IMR-90 (cell line): ENCODE data around the gene SERF2. TPM values are rescaled to one million over a fixed set of nuclear protein-coding genes. Genes with fewer than 3 reads are reported as not detected.
A peak's percentile ranks its signal among the peaks of the same experiment; 100 is the strongest.
"Not testable (repeated sequence)": the region's sequence is repeated elsewhere in the genome, so short reads cannot be mapped to it uniquely, and the experiment has no call there.

Experiments
- ATAC-seq: fragments of 200-7000 bp; cut with Tn5 transposase; 2 replicates; pipeline ENCODE4 v1.9.1; 2020; ENCODE audit warnings: low read depth, mild to moderate bottlenecking, moderate library complexity
- BruUV-seq: library from RNA; stranded (reverse); fragments of 400-500 nt; replicated peaks from 2 replicates; lab custom pipeline; 2021; lab: Mats Ljungman, UMichigan
- CTCF ChIA-PET: fragments of 300-600 bp; formaldehyde crosslinking; extraction: SDS; loops from one replicate; lab custom pipeline; 2021; ENCODE audit warnings: antibody characterized with exemption; lab: Yijun Ruan, JAX
- POLR2A ChIA-PET: fragments of 300-600 bp; sonication (Branson Sonifier 250); formaldehyde crosslinking; loops from one replicate; lab custom pipeline; 2022; ENCODE audit warnings: antibody characterized with exemption; ENCODE audit not compliant: unreplicated experiment; lab: Charles Lee
- DNase-seq: peaks from one replicate; pipeline ENCODE4 v3.0.0; 2013
- H2AFZ ChIP-seq: replicated peaks from 2 replicates; pipeline ENCODE3; 2013; ENCODE audit warnings: low read length, mild to moderate bottlenecking; ENCODE audit not compliant: poor library complexity
- H2AK5ac ChIP-seq: 2 replicates; pipeline ENCODE4 v1.6.1; 2013; ENCODE audit warnings: low read depth, low read length, inconsistent platforms
- H2AK9ac ChIP-seq: replicated peaks from 2 replicates; pipeline ENCODE3; 2013; ENCODE audit warnings: mild to moderate bottlenecking, low read depth, low read length, moderate library complexity; ENCODE audit not compliant: poor library complexity
- H2BK120ac ChIP-seq: 2 replicates; pipeline ENCODE4 v1.6.1; 2013; ENCODE audit warnings: low read depth, low read length, inconsistent platforms
- H2BK15ac ChIP-seq: 3 replicates; pipeline ENCODE4 v1.6.1; 2013; ENCODE audit warnings: low read depth, low read length, inconsistent platforms
- H2BK20ac ChIP-seq: 2 replicates; pipeline ENCODE4 v1.6.1; 2013; ENCODE audit warnings: low read depth, mild to moderate bottlenecking, inconsistent platforms, low read length, moderate library complexity
- H2BK5ac ChIP-seq: 2 replicates; pipeline ENCODE4 v1.6.1; 2013; ENCODE audit warnings: mild to moderate bottlenecking, low read depth, low read length, inconsistent platforms; ENCODE audit not compliant: poor library complexity, severe bottlenecking
- H3K14ac ChIP-seq: replicated peaks from 2 replicates; pipeline ENCODE4 v1.6.1; 2013; ENCODE audit warnings: low read depth, low read length, inconsistent platforms
- H3K18ac ChIP-seq: 2 replicates; pipeline ENCODE4 v1.6.1; 2013; ENCODE audit warnings: low read depth, low read length, control low read depth
- H3K23ac ChIP-seq: 2 replicates; pipeline ENCODE4 v1.6.1; 2013; ENCODE audit warnings: low read depth, low read length, inconsistent platforms
- H3K27ac ChIP-seq: 2 replicates; pipeline ENCODE4 v1.5.1; 2013; ENCODE audit warnings: mild to moderate bottlenecking, control low read depth, low read length; ENCODE audit not compliant: insufficient read depth
- H3K27me3 ChIP-seq: 2 replicates; pipeline ENCODE4 v1.6.1; 2013; ENCODE audit warnings: low read length; ENCODE audit not compliant: control insufficient read depth, insufficient read depth
- H3K36me3 ChIP-seq: 2 replicates; pipeline ENCODE4 v1.6.1; 2013; ENCODE audit warnings: low read length, mixed read lengths; ENCODE audit not compliant: control insufficient read depth, insufficient read depth
- H3K4ac ChIP-seq: 2 replicates; pipeline ENCODE4 v1.6.1; 2013; ENCODE audit warnings: low read depth, low read length, inconsistent platforms
- H3K4me1 ChIP-seq: 2 replicates; pipeline ENCODE4 v1.6.1; 2013; ENCODE audit warnings: low read length, mixed read lengths; ENCODE audit not compliant: control insufficient read depth, insufficient read depth
- H3K4me2 ChIP-seq: 2 replicates; pipeline ENCODE4 v1.6.1; 2013; ENCODE audit warnings: low read depth, mild to moderate bottlenecking, control low read depth, low read length, moderate library complexity
- H3K4me3 ChIP-seq: 2 replicates; pipeline ENCODE4 v1.5.1; 2013; ENCODE audit warnings: low read depth, mild to moderate bottlenecking, control low read depth, low read length, moderate library complexity; ENCODE audit not compliant: insufficient read depth
- H3K56ac ChIP-seq: 2 replicates; pipeline ENCODE4 v1.6.1; 2013; ENCODE audit warnings: low read length, inconsistent platforms; ENCODE audit not compliant: insufficient read depth; ENCODE audit errors: extremely low read depth
- H3K79me1 ChIP-seq, 2 experiments: 2 replicates each; pipeline ENCODE4 v1.6.1; 2013; ENCODE audit warnings: low read length in 2 of 2, inconsistent platforms in 1 of 2, low read depth in 1 of 2
- H3K9ac ChIP-seq: 2 replicates; pipeline ENCODE4 v1.6.1; 2013; ENCODE audit warnings: low read depth, low read length, control low read depth
- H3K9me1 ChIP-seq: 2 replicates; pipeline ENCODE4 v1.6.1; 2013; ENCODE audit warnings: low read length, inconsistent platforms; ENCODE audit not compliant: insufficient read depth
- H3K9me3 ChIP-seq: 2 replicates; pipeline ENCODE4 v1.6.1; 2013; ENCODE audit warnings: low read length; ENCODE audit not compliant: control insufficient read depth, insufficient read depth
- H4K20me1 ChIP-seq: 2 replicates; pipeline ENCODE4 v1.6.1; 2013; ENCODE audit warnings: low read length, inconsistent platforms; ENCODE audit not compliant: insufficient read depth
- H4K5ac ChIP-seq: 2 replicates; pipeline ENCODE4 v1.6.1; 2013; ENCODE audit warnings: mild to moderate bottlenecking, low read depth, low read length, control low read depth
- H4K8ac ChIP-seq, 2 experiments: 2 replicates each; pipeline ENCODE4 v1.6.1; 2013; ENCODE audit warnings: low read depth in 2 of 2, low read length in 2 of 2, control low read depth in 1 of 2, inconsistent platforms in 1 of 2
- H4K91ac ChIP-seq: 2 replicates; pipeline ENCODE4 v1.6.1; 2013; ENCODE audit warnings: low read depth, low read length, inconsistent platforms; ENCODE audit not compliant: insufficient read depth
- WGBS, 2 experiments: methylation state at CpG; one replicate each; pipeline versions ENCODE4 v1.1.5 to v1.1.7; 2013; ENCODE audit warnings: missing lambda C conversion rate in 2 of 2; ENCODE audit not compliant: insufficient read length in 1 of 2; ENCODE audit errors: extremely low coverage in 2 of 2; 5-methylcytosine and 5-hydroxymethylcytosine counted together
- dilution Hi-C: fragments of 300-500 bp; cut with HindIII; formaldehyde crosslinking; loops from one replicate; pipeline ENCODE4 v1.14.3; 2018; ENCODE audit warnings: low sequenced_read_pairs; ENCODE audit not compliant: unreplicated experiment
- in situ Hi-C: fragments of 300-500 bp; cut with MboI; formaldehyde crosslinking; loops from 3 replicates; pipeline ENCODE4 v1.14.3; 2019; ENCODE audit warnings: low sequenced_read_pairs, inconsistent platforms, mixed read lengths
- intact Hi-C: fragments of 100-400 bp; cut with micrococcal nuclease; formaldehyde crosslinking; loops from 2 replicates; pipeline ENCODE4 v1.10.0; 2022
- polyA plus RNA-seq, 3 experiments: library from polyadenylated mRNA; depleted of rRNA; stranded (reverse); fragments of >200 nt; gene quantifications; 2 replicates each; pipeline ENCODE4 v1.2.3, GENCODE V29; 2012; ENCODE audit warnings: low replicate concordance in 1 of 3
- total RNA-seq: library from RNA; depleted of rRNA; stranded (reverse); fragments of >200 nt; gene quantifications from 2 replicates; pipeline ENCODE4 v1.2.3, GENCODE V29; 2012

SERF2 gene
- total and polyA plus RNA-seq, 2 of the 4 experiments (the other 2 are of a cell fraction) = 526 to 2,187 TPM

DNA sequence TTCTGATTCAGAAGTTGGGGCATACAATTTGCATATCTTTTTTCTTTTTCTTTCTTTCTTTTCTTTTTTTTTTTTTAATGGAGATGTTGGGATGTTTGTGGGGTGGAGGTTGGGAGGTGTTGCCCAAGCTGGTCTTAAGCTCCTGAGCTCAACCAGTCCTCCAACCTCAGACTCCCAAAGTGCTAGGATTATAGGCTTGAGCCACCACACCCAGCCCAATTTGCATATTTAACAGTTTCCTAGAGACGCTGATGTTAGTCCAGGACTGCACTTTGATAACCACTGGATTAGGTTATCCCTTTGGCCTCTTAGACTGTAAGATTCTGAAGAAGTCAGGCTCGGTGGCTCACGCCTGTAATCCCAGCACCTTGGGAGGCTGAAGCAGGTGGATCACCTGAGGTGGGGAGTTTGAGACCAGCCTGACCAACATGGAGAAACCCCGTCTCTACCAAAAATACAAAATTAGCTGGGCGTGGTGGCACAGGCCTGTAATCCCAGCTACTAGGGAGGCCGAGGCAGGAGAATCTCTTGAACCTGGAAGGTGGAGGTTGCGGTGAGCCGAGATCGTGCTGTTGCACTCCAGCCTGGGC lies 37.9 kb downstream of the SERF2 start:
- H3K9me3 ChIP-seq, H3K9ac ChIP-seq, H3K4me2 ChIP-seq, H3K9me1 ChIP-seq, DNase-seq, H2BK20ac ChIP-seq, dilution Hi-C loops, H2AFZ ChIP-seq, in situ Hi-C loops, H3K23ac ChIP-seq, H3K14ac ChIP-seq, H3K27ac ChIP-seq, H2BK15ac ChIP-seq, H2BK5ac ChIP-seq, BruUV-seq, H3K4me3 ChIP-seq, H4K20me1 ChIP-seq, POLR2A ChIA-PET, H4K5ac ChIP-seq, H4K91ac ChIP-seq, H3K27me3 ChIP-seq, H3K56ac ChIP-seq, H4K8ac ChIP-seq, H3K36me3 ChIP-seq, H3K4ac ChIP-seq, CTCF ChIA-PET, H2AK5ac ChIP-seq, intact Hi-C loops, ATAC-seq, H3K4me1 ChIP-seq, H2AK9ac ChIP-seq, H3K18ac ChIP-seq, H2BK120ac ChIP-seq: not testable (repeated sequence)
- WGBS, 2 experiments = no CpG with 5 or more reads among the region's 9 CpGs
- peaks cover 6 to 47% of the 10 kb centered on the region in 2 experiments; a peak in 3 of 4 replicates for H3K79me1 ChIP-seq

DNA sequence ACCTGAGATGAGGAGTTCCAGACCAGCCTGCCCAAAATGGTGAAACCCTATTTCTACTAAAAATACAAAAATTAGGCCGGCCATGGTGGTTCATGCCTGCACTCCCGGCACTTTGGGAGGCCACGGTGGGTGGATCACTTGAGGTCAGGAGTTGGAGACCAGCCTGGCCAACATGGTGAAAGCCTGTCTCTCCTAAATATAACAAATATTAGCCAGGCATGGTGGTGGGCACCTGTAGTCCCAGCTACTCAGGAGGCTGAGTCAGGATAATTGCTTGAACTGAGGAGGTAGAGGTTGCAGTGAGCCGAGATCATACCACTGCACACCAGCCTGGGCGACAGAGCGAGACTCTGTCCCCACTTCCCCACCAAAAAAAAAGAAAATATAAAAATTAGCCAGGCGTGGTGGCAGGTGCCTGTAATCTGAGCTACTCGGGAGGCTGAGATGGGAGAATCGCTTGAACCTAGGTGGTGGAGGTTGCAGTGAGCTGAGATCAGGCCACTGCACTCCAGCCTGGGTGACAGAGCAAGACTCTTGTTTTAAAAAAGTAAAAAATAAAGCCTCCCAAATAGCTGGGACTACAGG lies 38.7 kb downstream of the SERF2 start:
- H3K14ac ChIP-seq, in situ Hi-C loops, H3K9me1 ChIP-seq, H2BK120ac ChIP-seq, H4K8ac ChIP-seq, H3K4me2 ChIP-seq, POLR2A ChIA-PET, H3K4me1 ChIP-seq, ATAC-seq, H4K20me1 ChIP-seq, H2AK5ac ChIP-seq, H2AK9ac ChIP-seq, BruUV-seq, H3K27me3 ChIP-seq, H3K9ac ChIP-seq, H2BK20ac ChIP-seq, dilution Hi-C loops, H3K9me3 ChIP-seq, H3K4ac ChIP-seq, intact Hi-C loops, H4K5ac ChIP-seq, H3K4me3 ChIP-seq, H3K27ac ChIP-seq, H3K18ac ChIP-seq, H2BK5ac ChIP-seq, DNase-seq, H3K56ac ChIP-seq, H2AFZ ChIP-seq, H4K91ac ChIP-seq, H3K36me3 ChIP-seq, H2BK15ac ChIP-seq: not testable (repeated sequence)
- no CpG with 5 or more reads among the region's 9 CpGs for WGBS, 2 experiments
- peaks cover 6 to 44% of the 10 kb centered on the region in 2 experiments; a peak in 3 of 4 replicates for H3K79me1 ChIP-seq
- H3K23ac ChIP-seq = 0 out of 2 replicates have a peak overlapping the region, but pooled peaks have one; percentile 5
- CTCF ChIA-PET = interaction anchor here (0.7 kb wide), 1 partner anchor 179 kb away, joined by 3 read pairs; no protein-coding TSS in a partner anchor
